Daoy (cell line): ENCODE data around the gene CMIP. TPM values are rescaled to one million over a fixed set of nuclear protein-coding genes. Genes with fewer than 3 reads are reported as not detected.
"Not testable (repeated sequence)": the region's sequence is repeated elsewhere in the genome, so short reads cannot be mapped to it uniquely, and the experiment has no call there.

ENCODE experiments used
- DNase-seq: peaks from one replicate; pipeline ENCODE4 v3.0.0-alpha.2; 2015; ENCODE audit warnings: low read depth
- total RNA-seq: library from RNA; depleted of rRNA; stranded (reverse); fragments of >200 nt; shearing (Covaris generic); gene quantifications from 2 replicates; pipeline ENCODE4 v1.2.3, GENCODE V29; 2014

The CMIP gene
- total RNA-seq, 1 experiment from 2014 or later = 5.6 TPM

DNA sequence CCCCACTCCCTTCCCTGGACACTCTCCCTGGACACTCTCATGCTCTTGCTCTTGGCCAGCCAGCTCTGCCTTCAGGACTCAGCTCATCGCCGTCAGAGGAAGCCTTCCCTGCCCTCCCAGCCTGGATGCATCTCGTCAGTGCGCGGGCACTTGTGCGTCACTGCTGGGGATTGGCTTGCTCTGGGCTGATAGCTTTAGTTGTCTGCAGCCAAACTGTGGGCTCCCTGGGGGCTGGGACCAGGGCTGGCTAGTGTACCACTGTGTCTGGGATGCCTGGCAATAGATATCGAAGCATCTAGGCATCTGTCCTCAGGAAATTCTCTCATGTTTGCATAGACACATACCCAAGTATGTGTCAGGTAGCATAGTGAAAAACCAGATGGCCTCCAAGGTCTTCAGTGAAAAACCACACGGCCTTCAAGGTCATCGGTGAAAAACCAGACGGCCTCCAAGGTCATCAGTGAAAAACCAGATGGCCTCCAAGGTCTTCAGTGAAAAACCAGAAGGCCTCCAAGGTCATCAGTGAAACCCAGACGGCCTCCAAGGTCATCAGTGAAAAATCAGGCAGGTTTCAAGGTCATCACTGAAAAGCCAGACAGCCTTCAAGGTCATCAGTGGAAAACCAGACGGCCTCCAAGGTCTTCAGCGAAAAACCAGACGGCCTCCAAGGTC, 72.0 kb downstream of the CMIP start:
- no peak for DNase-seq

DNA sequence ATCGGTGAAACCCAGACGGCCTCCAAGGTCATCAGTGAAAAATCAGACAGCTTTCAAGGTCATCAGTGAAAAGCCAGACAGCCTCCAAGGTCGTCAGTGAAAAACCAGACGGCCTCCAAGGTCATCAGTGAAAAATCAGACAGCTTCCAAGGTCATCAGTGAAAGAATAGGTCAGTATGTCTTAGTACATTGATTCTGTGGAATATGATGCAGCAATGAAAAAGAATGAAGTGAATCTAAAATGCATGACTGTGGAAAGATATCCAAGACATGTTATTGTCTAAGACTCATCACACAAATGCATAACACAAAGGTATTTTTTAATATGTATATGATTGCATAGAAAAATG, 72.5 kb downstream of the CMIP start:
- no peak for DNase-seq

DNA sequence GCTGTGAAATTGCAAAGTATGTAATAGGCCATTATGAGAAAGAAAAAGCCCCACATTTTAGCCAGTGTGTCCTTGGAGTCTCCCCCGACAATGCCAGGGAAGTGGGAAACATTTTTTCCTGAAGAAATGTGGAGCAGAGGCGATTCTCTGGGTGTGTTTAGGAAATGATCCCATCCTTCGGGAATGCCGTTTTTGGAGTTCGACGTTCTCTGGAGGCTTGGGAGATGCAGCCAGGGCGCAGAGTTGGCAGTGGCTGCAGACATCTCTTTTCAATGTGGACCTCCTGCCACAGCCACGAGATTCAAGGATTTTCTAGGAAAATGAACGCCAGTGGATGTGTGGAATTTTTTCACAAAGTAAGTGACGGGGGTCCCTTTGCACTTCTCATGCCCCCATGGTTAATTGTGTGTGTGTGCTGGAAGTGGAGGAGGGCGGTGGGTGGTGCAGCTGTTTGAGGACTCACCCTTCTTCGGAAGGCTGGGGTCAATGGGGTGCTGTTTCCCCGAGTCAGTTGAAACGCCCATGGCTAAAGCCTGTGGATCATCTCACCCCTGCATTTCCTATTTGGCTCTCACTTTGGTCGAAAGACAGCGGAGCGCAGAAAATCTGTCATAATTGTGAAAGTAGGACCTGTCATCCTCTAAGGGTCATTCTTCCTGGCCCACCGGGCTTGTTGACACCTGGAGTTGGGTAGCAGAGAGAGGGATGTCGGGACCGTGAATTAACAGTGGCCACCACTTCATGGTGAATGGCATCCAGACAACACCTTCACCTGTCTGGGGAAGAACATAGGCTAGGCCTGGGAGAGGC, 73.2 kb downstream of the CMIP start:
- peak; percentile 60 for DNase-seq

DNA sequence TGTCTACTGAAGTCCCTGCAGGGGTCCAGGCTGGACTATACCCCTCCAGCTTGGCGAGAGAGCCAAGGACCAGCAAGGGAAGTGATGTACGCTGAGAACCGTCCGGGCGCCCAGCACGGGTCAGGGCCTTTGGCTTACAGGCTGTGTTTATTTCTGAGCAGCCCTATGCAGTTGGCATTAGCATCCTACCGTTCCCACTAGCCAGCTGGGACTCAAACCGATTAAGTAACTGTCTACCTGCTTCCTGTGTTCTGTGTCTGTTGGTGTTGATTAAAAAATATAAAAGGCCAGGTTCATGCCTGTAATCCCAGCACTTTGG, 73.8 kb downstream of the CMIP start:
- DNase-seq = no peak

DNA sequence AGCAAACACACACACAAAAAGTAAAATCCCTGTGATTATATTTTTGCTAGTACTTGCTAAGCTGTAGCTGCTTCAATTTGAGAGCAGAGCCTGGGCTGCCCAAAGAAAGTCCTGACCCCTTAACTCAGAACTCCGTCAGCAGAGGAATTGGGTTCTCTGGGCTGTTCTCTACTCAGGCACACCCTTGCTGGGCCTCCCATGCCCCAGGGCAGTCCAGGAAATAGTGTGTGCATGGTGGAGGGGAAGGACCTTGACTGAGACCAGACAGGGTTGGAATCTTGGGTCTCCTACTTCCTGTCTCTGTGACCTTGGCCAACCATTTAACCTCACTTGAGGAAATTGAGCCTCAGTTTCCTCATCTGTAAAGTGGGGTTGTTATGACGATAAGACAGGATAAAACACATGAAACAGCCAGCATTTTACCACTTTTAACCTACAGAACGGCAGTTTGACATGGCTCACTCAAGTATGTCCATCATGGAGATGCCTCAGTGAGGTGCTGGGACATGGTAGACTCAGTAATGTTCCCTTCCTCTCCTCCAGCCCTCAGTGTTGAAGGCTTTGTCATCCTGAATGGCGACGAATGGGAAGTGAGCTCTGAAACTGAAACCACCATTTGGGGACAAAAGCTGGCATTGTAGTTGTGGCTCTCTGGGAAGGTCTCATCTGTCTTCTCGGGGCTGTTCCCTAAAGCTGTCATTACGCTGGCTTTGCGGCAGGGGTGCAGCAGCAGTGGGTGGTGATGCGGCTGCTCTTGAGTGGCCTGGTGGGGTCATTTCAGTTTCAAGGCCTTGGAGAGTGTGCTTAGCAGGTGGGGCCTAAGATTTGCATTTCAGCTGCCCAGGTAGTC, 74.9 kb downstream of the CMIP start:
- DNase-seq = peak; percentile 17

DNA sequence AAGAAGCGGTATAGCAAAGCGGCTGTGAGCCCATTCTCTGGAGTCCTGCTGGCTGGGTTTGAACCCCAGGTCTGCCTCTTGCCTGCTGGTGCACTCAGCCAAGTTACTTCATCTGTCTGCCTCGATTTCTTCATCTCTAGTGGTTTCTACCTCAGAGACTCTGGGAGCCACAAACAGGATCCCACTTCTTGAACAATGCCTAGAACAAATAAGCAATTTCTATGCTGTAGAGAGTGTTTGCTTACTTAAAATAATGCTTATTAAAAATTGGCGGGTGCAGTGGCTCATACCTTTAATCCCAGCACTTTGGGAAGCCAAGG, 75.5 kb downstream of the CMIP start:
- DNase-seq = no peak

DNA sequence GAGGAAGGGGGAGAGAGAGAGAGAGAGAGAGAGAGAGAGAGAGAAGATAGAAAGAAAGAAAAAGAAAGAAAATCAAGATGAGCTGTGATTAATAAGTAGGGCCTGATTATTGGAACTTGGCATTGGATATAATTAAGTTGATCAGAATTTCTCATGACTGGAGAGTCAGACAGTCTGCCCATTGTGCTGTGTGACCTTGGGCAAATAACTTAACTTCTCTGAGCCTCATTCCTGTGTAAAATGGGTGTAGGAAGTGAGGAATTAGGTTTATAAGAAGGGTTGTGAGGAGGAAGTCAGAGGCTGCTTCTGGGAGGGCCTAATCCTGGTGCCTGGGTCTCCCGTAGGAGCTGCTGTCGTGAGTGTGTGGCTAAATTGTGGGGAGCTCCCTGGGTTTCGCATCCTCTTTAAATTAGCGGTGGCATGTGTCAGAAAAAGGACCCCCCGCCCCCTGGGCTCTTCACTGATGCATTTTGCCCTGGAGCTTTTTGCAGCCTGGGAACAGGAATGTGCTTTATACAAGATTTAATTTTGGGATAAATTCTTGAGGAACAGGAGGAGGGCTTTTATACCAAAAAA, 76.0 kb downstream of the CMIP start:
- DNase-seq = no peak

DNA sequence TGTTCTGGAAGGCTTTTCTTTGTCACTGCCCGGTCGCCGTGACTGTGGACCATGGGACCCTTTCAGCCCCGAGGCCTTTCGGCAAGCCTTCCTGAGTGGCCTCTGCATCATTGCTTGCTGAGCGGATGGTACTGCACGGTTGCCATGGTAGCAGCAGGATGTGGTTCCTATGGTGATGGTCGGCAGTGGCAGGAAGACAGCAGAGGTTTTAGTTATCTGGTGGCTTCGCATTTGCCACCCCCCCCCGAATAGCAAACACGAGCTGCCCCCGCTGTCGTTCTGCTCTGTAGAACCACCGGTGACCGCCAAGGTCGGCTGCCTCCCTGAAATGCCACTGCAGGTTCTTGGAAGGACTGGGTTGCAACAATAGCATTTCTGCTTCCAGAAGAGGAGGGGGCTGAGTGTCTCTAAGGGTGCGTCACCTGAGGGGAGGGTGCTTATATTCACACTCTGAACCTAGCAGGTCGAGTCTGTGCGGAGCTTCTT, 76.6 kb downstream of the CMIP start:
- DNase-seq = no peak

DNA sequence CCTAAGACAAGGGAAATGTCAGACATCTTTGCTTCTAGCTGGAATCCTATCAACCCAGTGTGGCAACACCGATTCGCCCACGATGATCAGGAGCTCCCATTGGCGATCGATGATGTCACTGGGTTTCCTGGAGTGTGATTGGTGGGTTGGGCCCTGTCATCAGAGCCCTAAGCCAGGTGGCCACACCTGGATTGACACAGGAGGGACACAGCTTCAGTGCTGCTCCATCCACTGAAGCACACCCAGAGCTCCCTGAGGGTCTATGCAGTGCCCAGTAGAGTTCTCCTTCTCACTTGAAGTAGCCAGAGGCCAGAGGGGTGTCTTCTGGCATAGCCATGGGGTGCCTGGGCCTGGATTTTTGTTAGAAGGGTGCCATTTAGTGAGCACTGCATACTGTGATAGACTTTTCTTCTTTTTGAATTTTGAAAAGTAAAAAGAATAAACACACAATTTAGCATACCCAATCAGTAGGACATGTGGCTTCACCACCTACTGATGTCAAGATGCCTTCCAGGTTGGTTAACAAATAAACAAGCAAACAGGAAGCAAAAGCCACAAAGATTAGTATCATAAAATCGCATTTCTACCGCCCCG, 77.6 kb downstream of the CMIP start:
- DNase-seq = no peak

DNA sequence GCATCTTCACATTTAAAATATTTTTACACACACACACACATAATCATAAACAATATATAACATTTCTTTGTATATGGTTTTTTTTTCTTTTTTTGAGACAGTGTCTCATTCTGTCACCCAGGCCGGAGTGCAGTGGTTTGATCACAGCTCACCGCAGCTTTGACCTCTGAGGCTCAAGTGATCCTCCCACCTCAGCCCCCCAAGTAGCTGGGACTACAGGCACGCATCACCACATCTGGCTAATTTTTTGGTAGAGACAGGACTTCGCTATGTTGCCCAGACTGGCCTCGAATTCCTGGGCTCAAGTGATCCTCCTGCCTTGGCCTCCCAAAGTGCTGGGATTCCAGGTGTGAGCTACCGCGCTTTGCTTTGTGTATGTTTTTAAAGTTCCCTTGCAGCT, 78.2 kb downstream of the CMIP start:
- DNase-seq = not testable (repeated sequence)

DNA sequence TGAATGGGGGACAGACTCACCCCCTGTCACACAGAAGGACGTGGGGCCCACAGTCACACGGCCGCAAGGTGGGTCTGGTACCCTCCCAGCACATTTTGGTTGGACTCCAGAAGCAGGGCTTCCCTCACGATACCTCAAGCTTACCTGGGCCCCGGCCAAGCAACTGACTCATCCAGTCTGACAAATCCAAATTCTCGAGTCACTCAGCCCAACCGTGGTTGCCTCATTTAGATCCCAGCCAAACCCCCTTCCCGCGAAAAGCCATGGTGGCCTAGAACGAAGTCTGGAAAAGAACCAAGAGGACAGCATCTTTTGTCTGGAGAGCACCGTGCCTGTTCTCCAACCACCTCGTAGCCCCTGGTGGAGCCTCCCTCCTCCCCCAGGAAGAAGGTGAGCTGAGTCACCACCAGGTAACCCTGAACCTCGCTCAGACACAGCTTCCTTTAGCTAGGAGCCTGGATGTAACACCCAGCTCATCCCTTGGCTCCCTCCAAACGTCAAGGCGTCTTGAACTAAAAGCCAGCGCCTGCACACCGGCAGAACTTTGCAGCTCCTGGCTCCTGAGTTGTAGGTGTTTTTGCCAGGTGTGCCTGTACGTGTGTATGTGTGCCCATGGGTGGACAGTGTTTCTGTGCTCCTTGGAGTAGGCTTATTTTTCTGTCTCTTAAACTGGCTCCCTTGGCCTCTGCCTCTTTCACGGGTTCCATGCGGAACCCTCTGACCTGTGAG, 78.9 kb downstream of the CMIP start:
- DNase-seq = peak; percentile 88

DNA sequence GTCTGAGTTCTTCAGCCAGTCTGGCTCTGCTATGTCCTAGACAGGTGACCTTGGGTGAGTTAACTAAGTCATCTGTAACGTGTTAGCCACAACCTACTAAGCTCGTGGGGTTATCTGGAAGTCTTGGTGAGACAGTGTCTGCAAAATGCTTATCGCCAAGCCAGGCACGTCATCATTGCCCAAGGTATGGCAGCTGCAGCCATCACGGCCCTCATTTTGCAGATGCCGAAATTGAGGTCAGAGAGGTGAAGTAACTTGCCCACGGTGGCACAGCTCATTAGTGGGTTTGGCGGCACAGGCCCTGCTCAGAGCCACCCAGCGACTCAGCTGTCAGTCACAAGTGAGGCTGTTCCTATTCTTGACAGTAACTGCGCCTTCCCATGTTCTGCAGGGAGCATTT, 79.8 kb downstream of the CMIP start:
- no peak for DNase-seq

DNA sequence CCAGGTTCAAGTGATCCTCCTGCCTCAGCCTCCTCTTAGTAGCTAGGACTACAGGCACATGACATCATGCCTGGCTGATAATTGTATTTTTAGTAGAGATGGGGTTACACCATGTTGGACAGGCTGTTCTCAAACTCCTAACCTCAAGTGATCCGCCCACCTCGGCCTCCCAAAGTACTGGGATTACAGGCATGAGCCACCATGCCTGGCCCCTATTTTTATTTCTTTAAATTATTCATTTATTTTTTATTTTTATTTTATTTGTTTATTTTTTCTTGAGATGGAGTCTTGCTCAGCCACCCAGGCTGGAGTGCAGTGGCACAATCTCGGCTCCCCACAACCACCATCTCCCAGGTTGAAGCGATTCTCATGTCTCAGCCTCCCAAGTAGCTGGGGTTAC, 80.3 kb downstream of the CMIP start:
- not testable (repeated sequence) for DNase-seq

DNA sequence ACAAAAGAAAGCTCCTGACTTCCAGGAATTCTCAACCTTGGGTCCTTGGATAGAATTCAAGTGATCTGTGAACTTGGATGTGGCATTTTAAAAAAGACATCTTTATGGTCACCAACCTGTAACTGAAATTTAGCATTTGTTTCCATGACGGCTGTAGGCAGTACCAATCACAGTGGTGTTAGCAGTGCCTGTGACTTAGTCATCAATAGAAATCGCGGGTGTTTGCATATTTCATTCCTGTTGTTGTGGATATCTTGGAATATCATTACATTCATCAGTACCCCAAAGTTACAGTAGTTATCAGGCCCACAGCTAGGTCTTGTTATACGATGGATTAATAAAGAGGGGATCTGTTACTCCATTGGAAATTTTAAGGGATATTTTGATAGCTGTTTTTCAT, 81.6 kb downstream of the CMIP start:
- DNase-seq = no peak

DNA sequence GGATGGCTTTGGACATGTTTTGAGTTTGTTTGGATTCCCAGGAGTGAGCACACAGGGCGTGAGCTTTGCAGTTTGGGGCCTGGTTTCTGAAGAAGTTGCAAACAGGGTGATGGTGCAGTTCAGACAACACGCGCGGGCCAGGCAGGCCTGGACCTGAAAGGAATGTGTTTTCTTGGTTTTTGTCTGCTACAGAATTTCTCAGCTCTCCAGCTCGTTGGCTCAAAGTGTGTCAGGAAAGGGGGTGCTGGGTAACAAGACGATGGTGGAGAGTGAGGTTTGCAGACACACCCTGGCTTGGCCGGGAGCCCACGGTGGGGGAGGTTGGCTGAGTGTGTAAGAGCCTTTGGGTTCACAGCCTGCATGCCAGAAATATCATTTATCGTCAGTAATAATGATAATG, 82.3 kb downstream of the CMIP start:
- peak; percentile 69 for DNase-seq

DNA sequence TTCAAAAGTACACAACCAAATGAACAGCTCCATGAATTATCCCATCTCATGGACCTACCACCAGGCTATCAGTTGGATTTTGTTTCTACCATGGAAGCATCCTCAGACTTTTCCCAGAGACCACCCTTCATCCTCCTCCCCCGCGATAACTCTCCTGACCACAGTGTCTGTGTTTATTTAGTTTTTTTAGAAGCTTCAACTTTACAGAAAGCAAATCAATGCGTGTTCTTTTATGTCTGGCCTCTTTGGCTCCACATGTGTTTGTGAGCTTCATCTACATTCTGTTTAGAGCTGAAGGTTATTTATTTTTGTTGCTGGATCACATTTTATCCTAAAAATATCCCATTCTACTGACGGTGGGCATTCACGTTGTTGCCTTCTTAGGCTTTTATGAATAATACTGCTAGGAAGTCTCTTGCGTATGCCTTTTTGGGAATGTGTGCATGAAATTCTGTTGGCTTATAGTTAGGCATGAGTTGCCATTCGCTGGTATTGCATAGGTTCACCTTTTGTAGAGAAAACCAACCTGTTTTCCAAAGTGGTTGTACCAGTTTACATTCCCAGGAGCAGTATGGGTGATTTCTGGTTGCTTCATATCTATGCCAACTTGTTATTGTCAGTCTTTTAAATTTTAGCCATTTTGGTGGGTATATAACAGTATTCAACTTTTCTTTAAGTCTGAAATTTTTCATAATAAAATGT, 83.0 kb downstream of the CMIP start:
- DNase-seq = no peak

DNA sequence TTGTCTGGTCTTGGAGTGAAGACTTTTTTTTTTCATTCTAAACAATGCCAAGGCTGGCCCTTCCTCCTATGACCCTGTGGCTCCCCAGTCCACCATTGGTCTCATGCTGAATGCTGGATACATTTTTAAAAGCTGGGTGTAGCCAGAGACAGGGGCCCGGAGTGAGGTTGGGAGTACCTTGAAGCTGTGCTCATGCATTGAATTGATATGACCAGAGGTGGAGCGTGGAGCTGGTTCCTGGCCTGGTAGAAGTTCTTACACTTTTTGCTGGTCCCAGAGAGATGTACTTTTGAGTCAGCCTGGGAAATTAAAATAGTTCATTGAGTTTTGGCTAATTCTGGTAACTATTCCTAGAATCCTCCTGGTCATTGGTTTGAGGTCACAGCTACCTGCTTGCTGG, 83.6 kb downstream of the CMIP start:
- DNase-seq = no peak

DNA sequence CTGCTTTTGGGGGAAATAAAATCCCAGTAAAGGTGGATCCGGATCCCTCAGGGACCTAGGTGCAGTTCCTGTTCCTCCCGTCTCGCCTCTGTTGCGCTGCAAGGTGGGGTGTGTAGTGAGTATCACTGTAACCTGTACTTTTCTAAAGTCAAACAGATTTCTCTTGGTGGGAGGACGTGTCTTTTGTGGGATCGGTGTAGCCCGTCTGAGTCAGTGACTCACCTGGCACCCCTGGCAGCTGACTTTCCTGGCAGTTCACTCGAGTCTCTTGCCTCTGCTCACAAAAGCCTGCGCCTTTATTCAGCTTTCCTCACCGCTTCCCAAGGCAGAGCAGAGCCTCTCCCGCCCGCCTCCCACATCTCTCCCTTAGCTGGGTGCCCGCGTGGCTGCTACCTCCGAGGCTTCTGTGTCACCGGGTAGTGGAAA, 85.7 kb downstream of the CMIP start:
- DNase-seq = no peak

DNA sequence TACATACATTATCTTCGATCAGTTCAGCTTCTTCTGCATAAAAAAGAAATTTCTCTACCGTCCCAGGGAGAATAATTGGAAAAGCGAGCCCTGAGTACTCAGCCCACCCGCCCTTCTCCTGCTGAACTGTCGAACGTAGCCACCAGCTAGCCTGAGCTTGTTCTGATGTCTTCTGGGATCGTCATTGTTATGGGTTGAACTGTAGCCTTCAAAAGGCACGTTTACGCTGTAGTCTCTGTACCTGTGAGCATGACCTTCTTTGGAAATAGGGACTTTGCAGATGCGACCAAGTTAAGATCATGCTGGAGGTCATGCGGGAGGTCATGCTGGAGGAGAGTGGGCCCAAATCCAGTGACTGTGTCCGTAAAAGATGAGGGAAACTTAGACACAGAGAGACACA, 86.2 kb downstream of the CMIP start:
- no peak for DNase-seq

DNA sequence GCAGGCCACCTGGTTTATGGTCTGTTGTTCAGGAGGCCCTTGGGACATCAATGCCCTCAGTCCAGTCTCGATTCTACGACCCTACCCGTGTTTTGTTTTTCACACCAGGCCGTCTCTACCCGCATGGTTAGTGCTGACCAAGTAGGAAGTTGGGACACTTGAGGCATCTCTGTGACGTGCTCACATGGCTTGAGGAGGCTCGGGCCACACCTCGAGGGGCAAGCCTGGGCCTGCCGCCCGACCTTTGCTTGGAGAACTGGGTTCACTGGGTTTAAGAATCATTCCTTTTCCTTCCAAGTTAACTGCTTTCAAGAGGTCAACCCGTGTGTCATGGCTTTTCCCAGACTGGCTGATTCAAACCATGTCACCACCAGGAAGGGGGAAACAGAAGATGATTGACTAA, 86.8 kb downstream of the CMIP start:
- no peak for DNase-seq
